Gastroesophageal sphincter (tissue), 3 donors: Measurements from ENCODE around the gene NNMT.

Experiments used
- EP300 ChIP-seq: sonication (generic); formaldehyde crosslinking; IDR thresholded peaks from one replicate; pipeline ENCODE4 v1.6.1; 2017; ENCODE audit warnings: antibody characterized with exemption, mild to moderate bottlenecking
- TF ChIP-seq, protein P1 (sequence below), 4 experiments: fragments of 200-600 bp in 2 of 4; fragments of 450-650 bp in 2 of 4; sonication (generic) in 1 of 4; IDR thresholded peaks; one replicate each; pipeline ENCODE4 v1.5.1; 2017 to 2019; ENCODE audit warnings: antibody characterized with exemption in 4 of 4, mild to moderate bottlenecking in 2 of 4, moderate library complexity in 2 of 4

DNA sequence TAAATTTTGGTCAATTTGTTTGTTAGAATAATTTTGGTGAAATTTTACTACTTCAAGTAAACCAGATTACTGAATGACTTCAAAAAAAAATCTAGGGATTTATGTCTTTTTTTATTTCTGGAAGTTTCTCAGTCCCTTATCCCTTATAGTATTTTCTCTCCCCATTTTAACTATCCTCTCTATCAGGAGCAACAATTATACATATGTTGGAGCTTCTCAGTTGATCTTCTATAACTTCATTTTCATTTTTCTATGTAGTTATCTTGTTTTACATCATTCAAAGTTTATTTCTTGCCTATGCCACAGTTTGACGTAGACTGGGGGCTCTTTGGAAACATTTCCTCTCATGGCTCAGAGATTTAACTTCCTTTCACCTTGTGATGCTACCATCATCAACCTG lies 34.2 kb downstream of the NNMT start:
- TF ChIP-seq, protein P1, sequence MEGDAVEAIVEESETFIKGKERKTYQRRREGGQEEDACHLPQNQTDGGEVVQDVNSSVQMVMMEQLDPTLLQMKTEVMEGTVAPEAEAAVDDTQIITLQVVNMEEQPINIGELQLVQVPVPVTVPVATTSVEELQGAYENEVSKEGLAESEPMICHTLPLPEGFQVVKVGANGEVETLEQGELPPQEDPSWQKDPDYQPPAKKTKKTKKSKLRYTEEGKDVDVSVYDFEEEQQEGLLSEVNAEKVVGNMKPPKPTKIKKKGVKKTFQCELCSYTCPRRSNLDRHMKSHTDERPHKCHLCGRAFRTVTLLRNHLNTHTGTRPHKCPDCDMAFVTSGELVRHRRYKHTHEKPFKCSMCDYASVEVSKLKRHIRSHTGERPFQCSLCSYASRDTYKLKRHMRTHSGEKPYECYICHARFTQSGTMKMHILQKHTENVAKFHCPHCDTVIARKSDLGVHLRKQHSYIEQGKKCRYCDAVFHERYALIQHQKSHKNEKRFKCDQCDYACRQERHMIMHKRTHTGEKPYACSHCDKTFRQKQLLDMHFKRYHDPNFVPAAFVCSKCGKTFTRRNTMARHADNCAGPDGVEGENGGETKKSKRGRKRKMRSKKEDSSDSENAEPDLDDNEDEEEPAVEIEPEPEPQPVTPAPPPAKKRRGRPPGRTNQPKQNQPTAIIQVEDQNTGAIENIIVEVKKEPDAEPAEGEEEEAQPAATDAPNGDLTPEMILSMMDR (IDR thresholded peaks at IDR 0.05) = no peak
- no peak for TF ChIP-seq EP300
